GM21825 (cell line): Measurements from ENCODE around the gene NUDT16L1.
A peak's percentile ranks its signal among the peaks of the same experiment; 100 is the strongest.

Source experiments
- ATAC-seq: cut with Tn5 transposase; IDR thresholded peaks from one replicate; pipeline ENCODE4 v1.9.1; 2021; ENCODE audit warnings: mild to moderate bottlenecking, moderate library complexity; ENCODE audit not compliant: unreplicated experiment

NUDT16L1 gene

DNA sequence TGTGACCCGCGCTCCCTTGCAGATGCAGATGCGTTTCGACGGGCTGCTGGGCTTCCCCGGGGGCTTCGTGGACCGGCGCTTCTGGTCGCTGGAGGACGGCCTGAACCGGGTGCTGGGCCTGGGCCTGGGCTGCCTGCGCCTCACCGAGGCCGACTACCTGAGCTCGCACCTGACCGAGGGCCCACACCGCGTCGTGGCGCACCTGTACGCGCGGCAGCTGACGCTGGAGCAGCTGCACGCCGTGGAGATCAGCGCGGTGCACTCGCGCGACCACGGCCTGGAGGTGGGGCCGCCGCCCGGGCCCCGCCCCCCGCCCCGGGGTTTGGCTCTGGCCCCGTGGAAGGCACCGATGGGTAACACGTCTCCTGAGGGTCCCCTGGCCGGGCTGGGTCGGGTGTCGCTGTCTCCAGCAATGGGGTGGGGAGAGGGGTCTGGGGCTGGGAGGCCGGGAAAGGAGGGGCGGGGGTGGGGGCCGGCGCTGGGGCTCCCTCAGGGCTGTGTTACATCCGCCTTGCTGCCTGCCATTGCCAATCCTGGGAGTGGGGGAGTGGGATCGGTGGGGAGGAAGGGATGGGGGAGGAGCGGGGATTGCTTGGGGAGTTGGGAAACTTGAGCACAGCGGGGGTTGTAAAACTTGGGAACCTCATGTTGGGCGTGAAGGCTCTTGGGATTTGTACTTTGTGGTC, 737 bp downstream of the NUDT16L1 start:
- peak; percentile 11 for ATAC-seq

DNA sequence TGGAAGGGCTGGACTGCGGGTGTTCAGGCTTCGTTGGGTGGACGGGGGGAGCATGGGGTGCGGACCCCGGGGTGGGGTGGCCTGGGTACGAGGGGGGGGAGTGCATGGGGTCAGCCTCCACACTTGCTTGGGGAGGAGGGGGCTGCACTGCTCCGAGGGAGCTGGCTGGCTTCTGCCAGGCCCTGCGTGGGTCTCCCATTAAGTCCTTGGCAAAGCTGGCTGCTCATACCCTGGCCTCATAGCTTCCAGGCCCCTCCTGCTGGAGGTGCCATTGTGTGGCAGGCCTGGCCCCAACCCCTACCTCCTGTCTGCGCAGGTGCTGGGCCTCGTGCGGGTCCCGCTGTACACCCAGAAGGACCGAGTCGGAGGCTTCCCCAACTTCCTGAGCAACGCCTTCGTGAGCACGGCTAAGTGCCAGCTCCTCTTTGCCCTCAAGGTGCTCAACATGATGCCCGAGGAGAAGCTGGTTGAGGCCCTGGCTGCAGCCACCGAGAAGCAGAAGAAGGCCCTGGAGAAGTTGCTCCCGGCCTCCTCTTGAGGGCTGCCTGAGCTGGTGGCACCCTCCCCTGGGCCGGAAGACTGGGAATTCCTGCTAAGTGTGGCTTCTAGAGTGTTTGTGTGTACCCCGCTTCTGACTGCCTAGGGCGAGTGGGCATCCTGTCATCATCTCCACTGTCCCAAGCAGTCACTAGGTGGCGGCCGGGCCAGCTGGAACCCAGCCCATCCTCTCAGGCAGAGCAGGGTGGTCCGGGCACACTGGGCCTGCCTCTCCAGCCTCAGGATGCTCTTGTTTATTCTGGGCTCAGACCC, 1.5 kb downstream of the NUDT16L1 start:
- no peak for ATAC-seq

- ATAC-seq = no peak
Observed at GRCh38 chr16:4695473-4696171, 2.3 kb downstream of the NUDT16L1 start.

DNA sequence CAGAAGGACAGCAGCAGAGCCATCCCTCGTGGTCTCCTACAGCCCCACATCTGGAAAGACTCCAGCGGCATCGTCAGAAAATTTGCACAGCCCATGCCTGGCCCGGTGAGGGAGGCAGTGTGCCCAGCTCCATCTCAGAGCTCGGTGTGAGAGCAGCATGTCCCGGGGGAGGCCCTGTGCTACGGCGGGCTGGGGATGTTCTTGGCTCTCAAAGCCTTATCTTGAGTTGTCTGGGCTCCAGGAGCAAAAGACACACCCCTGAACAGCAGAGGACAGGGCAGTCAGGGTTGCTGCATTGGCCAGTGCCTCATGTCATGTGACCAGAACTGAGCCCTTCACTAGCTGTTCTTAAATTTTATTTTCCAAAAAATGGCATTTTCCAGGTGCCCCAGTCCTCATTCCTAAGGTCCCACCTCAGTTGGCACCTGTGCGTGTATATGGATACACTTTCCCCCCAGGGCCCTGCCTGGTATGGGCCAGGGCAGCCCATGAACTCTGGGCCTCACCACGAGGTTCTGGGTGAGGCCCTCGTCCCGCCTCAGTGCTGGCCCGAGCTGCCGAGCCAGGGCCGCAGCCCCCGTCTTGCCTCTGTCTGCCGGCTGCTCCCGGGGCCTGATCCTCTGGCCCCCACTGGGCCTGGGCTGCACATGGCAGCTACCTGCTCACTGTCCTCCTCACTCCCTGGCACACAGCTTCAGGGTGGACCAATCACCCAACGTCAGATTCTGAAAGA, 3.0 kb downstream of the NUDT16L1 start:
- no peak for ATAC-seq

DNA sequence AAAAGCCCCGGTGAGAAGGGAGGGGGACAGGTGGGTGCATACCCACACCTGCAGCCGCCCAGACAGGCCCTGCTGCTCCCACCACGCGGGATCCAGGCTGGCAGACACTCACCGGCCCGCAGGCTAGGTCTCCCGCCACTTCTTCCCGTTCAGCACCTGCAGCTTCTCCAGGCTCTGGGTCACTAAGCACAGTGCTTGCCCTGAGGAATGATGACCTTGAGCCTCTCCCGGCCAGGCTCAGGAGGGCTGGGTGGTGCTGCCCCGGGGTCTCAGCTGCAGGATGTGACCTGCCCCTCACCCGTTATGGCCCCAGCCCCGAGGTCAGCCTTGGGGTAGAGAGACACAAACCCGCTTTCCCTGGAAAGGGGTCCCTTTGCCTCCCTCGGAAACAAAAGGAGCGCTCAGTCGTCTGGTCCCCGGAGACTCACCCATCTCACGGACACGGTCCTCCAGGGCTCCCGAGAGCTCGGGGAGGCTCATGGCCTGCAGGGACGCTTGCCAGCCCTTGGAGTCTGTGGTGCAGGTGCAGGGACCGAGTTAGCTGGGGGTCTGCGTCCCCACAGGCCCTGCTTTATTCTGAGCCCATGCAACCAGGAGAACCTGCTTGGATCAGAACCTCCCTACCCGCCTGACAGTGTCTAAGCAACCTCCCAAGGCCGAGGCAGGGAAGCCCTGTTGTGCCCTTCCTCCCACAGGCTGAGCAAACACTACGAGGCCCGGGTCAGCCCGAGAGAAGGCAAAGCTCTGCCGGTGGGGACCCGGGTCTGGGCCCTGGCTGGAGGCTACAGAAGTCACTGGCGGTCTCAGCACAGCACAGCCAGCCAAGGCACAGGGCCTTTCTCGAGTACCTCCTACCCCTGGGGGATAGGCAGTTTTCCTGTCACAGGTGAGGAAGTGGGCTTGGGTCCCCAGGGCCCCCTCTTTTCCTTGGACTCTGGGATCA, 3.8 kb downstream of the NUDT16L1 start:
- no peak for ATAC-seq

- no peak for ATAC-seq
Observed at GRCh38 chr16:4697848-4698291, 4.5 kb downstream of the NUDT16L1 start.

- ATAC-seq = no peak
Observed at GRCh38 chr16:4698321-4699045, 5.1 kb downstream of the NUDT16L1 start.

- ATAC-seq = no peak
Observed at GRCh38 chr16:4699046-4699556, 5.7 kb downstream of the NUDT16L1 start.

DNA sequence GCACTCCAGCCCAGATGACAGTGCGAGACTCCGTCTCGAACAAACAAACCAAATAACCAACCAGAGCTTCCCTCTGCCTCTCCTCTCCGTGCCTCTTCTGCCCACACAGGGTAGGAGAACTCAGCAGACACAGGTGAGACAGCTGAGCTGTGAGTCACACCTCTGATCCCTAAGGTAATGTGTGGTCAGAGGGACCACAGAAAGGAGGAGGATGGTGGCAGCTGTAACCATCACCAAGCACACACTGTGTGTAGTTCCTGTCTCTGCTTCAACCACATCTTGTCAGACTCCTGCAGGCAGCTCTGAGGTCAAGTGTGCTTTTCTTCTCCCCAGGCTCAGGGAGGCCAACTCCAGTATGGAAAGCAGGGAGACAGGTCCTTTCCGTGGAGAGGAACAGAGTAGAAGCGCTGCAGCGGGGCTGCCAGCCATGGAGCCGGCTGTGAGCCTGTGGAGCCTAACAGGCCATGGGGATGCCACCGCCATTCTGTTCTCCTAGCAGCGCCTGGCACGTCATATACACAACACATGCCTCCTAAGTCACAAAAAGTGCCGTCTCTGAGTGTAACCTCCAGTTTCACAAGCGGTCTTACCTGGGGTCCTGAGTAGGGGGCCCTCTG, 7.1 kb downstream of the NUDT16L1 start:
- ATAC-seq = no peak

- ATAC-seq = no peak
Observed at GRCh38 chr16:4700997-4701743, 7.8 kb downstream of the NUDT16L1 start.

- ATAC-seq = no peak
Observed at GRCh38 chr16:4701791-4702465, 8.6 kb downstream of the NUDT16L1 start.

DNA sequence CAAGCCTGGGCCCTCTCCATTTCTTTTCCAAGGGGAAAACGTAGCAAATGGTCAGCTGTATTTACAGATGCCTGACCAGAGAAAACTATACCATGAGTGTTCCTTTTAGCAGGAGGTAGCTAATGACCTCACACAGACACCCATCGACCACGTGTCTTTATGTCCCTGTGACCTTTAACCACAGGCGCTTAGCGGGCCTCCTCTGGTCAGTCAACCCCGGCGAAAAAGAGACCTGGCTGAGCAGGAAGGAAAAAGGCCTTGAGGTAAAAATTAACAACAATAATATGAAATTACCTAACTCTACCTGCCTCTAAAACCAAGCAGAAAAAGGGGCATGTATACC, 9.1 kb downstream of the NUDT16L1 start:
- ATAC-seq = no peak

DNA sequence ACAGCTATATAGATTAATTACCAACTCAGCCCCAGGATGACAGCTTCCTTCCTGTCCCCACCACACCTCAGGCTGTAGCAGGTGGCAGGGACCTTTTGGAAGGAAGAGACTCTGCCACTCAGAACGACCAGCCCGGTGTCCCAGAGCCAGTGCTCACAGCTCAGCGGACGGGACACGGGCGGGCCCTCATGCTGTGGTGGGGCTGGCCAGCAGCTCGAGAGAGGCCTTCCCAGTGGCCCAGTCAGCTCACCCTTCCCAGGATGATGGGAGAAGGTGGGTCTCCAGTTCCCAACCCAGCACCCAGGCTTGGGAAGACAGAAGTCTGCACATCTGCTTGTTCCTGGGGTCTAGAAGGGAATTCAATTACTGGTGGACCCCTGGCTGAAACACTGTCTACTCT, 10.5 kb downstream of the NUDT16L1 start:
- ATAC-seq = no peak

DNA sequence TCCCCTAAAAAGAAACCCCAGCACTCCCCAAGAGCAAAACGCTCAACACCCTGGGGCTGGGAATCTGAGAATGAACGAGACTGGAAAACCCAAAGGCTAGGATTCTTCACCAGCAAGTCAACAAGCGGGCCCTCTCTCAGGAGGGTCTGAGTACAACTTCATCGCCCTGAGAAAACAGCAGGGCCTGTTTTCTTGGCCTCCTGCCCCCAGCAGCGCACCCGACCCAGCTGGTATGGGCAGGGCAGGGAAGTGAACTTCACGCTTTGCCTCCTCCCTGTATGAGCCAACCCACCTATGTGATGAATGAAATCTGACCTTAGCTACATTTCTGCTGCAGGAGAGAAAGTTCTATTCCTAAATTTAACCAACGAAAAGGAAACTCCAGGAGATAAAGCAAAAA, 11.1 kb downstream of the NUDT16L1 start:
- no peak for ATAC-seq

DNA sequence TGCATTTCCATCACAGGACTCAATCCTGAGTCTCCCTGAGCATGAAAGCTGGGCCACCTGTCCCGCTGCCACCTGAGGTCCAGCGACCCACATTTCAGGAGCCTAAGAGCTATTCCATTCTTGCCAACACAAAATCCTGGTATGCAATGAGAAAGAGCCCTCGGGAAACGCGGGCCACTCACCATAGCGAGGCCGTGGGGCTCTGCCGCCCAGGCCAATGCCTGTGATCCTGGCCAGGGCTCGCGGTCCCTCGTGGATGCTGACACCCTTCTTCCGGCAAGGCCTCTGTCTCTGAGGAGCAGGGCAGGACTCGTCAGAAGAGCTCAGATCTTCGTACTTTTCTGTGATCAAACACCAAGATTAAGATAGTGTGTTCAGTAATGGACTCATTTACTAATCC, 11.6 kb downstream of the NUDT16L1 start:
- ATAC-seq = no peak

GRCh38 chr16:4706871-4707270, 13.5 kb downstream of the NUDT16L1 start:
- no peak for ATAC-seq

DNA sequence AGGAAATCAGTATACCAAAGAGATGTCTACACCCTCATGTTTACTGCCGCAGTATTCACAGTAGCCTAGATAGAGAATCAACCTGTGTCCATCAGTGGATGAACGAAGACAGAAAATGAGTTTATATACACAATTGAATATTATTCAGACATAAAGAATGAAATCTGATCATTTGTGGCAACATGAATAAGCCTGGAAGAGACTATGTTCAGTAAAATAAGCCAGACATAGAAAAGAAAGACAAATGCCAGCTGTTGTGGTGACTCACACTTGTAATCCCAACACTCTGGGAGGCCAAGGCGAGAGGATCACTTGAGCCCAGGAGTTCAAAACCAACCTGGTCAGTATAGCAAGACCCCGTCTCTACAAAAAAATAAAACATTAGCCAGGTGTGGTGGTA, 16.1 kb downstream of the NUDT16L1 start:
- ATAC-seq = no peak
